ENCODE data around the gene MTMR2. TPM values are rescaled to one million over a fixed set of nuclear protein-coding genes. Genes with fewer than 3 reads are reported as not detected.

MTMR2 gene
- total RNA-seq, 1 experiment from 2014 or later, result 38.5 TPM

DNA sequence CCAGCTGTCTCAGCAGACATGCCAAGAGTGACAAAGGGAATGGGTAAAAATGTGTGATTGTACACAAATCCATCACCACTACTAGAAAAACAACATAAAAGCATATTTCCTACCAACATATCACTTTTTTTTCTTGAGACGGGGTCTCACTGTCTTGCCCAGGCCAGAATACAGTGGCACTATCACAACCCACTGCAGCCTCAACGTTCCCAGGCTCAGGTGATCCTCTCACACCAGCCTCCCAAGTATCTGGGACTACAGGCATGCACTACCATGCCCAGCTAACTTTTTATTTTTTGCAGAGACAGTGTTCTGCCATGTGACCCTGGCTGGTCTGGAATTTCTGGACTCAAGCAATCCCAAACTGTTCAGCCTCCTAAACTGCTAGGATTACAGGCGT, 5.2 kb downstream of the MTMR2 start:
- DNase-seq (ENCODE audit: extremely low read depth, low read depth), result no peak

DNA sequence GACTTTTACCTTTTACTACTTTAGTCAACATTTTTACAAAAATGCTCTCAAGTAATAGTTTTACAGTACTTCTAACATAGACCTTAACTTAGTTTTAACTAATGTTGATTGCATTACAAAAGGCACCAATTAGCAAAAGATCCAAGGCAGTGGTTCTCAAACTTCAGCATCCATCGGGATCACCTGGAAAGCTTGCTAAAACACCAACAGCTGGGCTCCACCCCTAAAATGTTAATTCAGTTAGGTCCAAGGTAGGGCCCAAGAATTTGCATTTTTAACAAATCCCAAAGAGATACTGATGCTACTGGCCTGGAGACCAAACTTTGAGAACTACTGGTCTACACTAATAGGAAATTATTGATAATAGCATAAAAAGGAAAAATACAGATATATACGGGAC, 5.9 kb downstream of the MTMR2 start:
- DNase-seq (ENCODE audit: extremely low read depth, low read depth), result no peak

DNA sequence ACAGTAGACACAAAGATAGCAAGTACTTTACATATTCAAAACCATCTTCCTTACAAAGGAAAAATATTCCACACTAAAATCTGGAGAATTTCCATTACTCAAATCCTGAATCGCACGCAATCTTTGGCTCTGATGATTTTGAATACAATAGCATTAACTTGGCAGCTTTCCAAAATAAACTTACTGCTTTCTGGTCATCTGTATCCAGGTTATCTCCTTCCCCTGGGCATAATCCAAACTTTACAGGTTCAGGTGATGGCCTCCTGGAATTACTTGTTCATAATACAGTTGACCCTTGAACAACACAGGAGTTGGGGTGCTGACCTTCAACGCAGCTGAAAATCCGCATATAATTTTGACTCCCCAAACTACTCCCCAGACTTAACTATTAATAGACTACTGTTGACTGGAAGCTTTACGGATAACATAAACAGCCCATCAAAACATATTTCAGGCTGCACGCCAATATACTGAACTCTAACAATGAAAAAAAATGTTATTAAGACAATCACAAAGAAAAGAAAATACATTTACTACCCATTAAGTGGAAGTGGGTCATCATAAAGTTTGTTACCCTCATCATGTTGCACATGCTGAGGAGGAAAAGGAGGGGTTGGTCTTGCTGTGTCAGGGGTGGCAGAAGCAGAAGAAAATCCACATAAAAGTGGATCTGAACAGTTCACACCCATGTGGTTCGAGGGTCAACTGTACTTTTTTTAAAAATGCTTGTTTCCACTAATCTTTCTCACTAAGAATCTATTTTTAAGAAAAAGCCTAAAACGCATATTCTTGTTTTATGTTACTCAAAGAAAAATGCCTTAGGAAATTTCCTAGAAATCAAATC, 6.5 kb downstream of the MTMR2 start:
- DNase-seq (ENCODE audit: extremely low read depth, low read depth), result no peak

DNA sequence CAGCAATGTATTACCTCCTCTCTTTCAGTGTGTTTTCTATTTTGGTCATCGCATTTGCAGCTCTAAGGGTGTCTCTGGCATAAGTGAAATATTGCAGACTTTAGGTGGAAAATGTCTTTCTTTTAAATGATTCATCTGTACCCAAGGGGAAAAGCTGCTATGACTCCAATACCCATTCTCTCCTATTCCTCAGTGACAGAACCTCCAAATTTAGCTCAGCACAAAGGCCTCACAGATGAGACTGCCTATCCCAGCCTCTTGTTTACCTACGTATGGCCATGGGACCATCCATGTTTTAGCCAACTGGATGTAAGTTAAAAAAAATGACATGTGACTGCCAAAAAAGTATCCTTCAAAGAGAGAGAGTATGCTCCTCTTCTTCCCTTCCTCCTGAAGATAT, 7.9 kb downstream of the MTMR2 start:
- DNase-seq (ENCODE audit: extremely low read depth, low read depth), result no peak

DNA sequence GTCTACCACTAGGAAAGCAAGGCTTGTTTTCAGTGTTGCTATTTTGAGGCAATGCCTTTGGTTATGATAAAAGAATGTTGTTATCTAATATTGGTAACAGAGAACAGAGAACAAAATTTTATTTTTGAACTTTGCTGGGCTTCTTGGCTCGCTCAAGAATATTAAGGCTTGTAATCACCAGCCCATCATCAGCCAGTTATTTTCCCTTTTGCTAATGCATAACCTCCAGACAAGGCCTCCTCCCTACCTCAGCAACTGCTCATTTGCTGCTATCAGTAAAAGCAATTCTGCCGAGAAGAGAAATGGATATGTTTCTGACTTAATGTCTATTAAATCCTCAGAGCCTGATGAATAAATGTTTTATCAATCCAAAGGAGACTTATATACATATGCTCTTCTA, 8.9 kb downstream of the MTMR2 start:
- no peak for DNase-seq (ENCODE audit: extremely low read depth, low read depth)

DNA sequence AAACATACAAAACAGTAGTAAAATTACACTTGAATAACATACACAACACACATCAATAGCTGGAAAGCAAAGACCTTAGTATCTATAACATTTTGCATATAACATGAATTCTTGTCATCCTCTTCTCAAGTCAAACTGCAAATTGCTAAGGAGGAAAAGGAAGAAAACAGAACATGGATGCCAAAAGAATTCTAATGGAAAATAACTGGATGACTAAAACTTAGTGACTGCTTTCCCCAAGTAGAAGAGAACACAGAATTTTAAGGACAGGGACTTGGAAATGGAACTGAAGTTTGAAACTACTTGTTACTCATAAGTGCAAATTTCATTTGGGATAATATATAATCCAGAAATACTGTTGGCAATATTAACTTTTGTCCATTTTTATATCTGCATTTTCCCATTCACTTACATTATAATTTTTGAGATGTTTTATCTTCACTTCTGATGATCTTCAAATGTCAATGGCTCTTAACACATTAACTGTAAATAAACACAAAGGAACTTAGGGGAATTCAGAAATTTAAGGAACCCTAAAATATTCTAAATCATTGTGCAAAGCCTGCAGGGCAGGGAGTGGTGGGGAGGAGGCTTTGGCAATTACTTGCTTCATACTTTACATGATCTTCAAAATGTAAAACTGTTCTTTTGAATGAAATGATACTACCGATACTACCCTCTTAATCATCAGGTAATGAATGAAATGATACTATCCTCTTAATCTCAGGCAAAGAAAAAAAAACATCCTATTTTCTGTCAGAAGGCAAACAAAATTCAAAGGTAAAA, 9.9 kb downstream of the MTMR2 start:
- DNase-seq (ENCODE audit: extremely low read depth, low read depth), result no peak

DNA sequence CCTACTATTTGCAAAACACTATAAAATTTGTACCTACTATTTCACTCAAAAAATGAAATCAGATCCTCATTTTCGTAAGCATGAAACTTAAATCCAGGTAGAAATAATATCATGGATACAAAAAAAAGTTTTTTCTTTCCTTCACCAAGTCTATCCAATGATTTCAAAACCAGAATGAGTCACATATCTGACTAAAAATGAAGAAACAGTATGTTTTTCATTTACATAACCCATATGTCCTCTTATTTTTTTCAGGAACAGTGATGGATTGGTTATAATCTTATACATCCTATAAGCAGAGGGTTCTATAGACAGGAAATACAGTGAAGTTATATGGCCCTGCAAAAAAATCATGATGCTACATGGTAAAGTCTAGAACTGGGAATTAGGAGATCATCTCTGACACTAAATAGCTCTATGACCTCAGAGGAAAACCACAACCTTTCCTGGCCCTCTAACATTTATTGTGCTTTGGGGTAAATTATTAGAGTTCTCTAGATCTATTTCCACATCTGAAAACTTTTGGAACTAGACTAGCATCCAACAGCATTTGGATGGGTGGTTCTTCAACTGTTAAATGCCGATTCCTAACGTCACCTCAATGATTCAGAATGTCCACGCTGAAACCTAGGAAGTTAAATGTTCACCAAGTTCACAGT, 10.9 kb downstream of the MTMR2 start:
- no peak for DNase-seq (ENCODE audit: extremely low read depth, low read depth)

DNA sequence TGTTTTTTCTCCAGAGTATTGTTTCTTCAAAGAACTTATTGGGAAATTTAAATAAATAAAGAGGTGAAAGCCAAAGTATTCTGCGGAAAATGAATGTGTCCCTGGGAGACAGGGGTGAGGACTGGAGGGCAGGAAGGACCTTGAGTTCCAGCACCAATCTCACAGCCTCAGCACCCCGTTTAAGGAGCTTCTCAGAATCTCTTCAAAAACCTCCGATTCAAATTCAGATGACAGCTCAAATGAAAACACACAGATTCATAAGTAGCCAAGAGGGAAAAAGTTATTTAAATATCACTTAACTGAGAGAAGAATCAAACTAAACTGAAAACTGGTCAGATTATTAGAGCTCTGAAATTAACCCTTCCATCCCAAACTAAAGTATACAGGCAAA, 12.5 kb downstream of the MTMR2 start:
- no peak for DNase-seq (ENCODE audit: extremely low read depth, low read depth)

DNA sequence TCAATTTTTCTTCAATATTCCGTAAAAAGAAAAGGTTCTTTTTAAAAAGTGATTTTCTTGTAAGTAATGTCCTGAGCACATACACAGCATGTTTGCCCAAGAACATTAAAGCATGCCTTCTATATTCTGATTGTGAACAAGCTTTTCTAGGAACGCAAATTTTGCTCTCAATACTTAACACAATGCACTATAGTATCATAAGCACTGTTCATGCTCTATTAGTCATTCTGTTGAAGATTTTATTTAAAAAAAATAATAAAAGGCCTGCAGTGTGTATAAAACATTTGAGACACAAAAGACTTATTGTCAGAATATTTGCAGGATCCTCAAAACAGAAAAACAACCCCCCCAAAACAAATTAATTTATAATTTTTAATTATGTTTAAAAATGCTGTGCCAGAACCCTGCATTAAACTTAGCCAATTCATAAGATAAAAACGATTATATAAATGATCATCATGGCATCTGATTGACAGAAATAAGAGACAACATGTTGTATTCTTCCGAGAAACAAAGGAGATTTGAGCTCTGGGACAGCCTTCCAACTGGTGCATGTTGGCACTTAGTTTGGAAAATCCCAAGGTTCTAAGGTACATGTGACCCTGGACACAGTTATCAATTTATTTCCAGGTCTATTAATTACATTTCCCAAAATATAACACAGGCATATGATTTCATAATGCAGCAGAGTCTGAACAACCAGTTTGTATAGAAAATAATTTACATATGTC, 13.1 kb downstream of the MTMR2 start:
- DNase-seq (ENCODE audit: extremely low read depth, low read depth), result no peak

DNA sequence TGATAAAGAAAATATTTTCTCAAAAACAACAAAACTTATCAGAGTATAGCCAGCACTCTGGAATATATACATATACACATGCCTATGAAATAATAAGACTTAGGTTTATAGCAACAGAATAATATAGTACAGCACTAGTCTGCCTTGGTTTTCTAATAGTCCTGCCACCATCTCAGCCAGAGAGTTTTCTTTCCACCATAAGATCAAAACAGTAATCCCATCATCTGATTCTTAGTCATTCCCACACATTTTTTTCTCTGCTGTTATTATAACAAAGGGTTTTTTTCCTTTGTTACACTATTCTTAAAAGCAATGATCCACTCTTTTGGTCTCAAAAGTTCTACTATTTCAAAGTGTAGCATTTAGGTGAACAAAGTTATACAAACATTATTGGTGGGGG, 15.1 kb downstream of the MTMR2 start:
- no peak for DNase-seq (ENCODE audit: extremely low read depth, low read depth)

DNA sequence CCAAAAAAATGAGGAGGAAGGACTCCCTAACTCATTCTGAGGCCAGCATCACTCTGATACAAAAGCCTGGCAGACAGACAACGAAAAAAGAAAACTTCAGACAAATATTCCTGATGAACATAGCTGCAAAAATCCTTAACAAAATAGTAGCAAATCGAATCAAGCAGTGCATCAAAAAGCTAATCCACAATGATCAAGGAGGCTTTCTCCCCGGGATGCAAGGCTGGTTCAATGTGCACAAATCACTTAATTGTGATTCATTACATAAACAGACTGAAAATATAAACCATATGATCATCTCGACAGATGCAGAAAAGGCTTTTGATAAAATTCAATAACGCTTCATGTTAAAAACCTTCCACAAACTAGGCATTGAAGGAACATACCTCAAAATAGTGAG, 16.4 kb downstream of the MTMR2 start:
- no peak for DNase-seq (ENCODE audit: extremely low read depth, low read depth)

DNA sequence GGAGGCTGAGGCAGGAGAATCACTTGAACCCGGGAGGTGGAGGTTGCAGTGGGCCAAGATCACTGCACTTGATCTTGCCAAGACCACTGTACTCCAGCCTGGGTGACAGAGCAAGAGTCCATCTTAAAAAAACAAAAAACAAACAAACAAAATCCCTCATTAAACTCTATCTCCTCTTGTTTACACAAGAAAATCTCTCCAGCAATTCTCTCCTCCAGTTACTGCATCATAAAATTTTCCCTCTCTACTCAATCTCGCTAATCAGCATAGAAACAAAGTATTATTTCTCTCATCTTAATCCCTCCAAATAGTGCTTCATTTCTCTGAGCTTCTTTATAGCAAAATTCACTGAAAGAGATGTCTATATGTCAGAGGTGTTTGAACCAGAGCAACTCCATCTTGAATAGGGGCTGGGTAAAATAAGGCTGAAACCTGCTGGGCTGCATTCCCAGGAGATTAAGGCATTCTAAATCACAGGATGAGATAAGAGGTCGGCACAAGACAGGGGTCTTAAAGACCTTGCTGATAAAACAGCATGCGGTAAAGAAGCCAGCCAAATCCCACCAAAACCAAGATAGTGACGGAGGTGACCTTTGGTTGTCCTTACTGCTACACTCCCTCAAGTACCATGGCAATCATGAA, 19.8 kb downstream of the MTMR2 start:
- DNase-seq (ENCODE audit: extremely low read depth, low read depth), result no peak

DNA sequence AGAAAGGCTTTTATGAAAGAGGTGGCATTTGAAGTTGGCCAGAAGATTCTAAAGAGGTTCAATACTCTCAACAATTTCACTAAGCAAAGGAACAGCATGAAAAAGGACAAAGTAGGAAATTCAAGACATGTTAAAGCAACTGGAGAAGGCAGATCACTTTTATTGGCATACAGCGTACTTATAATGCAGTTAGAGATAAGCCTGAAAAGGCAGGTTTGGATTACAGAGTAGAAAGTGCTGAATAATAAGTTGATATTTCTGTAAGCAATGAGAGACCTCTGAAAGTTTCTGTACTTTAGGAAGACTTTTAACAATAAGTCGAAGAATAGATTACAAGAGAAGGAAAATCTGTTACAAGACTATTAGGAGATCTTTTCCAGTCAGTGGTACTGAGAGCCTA, 25.1 kb downstream of the MTMR2 start:
- no peak for DNase-seq (ENCODE audit: extremely low read depth, low read depth)

DNA sequence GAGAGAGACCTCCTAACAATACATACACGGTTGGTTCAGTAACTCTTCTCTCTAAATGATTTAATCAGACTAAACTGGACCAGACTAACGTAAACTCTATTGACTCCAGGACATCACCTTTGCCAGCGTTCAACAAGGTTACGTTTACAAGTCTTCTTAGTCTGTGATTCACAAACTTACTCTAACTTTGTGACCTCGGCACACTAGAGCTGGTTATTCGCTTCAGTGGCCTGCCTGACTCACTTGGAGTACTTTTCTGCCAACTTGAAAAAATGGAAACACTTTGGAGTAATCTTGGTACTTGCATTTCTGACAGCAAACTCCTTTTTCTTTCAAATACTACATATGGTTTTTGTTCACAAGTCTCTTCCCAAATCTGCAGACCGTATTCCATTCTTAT, 26.2 kb downstream of the MTMR2 start:
- no peak for DNase-seq (ENCODE audit: extremely low read depth, low read depth)

DNA sequence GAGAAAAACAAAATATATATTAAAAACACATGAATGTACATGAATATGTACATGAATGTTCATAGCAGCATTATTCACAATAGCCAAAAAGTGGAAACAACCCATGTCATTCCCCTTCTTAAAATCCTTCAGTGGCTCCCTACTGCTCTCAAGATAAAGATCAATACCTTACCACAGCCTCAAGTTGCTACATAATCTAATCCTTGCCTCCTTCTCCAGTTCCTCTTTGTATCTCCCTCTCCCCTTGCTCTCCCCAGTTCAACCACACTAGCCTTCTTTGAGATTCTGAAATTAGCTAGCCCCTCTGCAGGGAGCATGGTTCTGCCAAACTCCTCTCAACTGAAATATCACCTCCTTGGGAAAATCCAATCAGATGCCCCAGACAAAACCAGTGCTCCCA, 28.1 kb downstream of the MTMR2 start:
- no peak for DNase-seq (ENCODE audit: extremely low read depth, low read depth)

DNA sequence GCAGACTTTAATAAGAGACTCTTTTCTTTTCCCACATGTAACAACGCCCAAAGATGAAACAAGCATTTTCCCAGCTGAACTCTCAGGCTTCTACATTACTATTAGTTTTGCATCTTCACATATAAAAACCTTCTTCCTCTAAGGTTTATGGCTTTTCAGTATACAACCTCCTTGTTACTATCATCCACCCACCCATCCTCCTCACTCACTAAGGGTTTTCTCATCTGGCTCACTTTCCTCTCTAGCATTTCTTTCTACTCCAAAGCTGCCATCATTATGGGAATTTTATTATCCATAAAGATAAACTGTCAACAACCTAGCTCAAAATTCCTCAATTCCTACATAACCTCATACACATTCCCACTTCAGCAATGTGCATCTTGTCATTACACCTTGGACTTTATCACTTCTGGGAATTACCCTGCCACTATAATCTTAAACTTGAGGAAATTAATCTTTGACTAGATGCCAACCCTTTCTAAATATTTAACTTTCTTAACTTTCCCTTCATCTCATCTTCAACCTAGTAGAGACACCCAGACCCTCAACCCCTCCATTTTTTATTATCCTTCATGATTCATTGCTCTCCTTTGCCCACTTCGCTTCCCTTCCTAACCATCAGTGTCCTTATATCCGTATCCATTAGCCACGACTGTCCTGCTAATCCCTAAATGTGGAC, 30.9 kb downstream of the MTMR2 start:
- DNase-seq (ENCODE audit: extremely low read depth, low read depth), result no peak

DNA sequence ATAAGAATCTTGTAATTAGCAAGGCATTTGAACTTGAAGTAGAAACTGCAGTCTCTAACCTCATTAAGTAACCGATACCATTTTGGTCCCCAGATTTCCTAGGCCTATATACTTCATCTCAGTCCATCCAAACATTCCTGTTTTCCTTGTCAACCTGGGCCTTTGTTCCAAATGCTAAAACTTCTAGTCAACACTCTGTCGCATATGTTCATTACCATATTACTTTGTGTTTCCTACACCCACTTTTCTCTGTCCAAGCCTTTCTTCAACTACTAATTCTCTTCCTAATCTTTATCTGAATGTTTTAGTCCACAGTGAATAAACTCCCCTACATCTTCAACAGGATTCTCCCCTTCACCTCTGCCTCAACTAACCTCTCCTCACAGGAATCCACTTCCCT, 31.4 kb downstream of the MTMR2 start:
- no peak for DNase-seq (ENCODE audit: extremely low read depth, low read depth)

DNA sequence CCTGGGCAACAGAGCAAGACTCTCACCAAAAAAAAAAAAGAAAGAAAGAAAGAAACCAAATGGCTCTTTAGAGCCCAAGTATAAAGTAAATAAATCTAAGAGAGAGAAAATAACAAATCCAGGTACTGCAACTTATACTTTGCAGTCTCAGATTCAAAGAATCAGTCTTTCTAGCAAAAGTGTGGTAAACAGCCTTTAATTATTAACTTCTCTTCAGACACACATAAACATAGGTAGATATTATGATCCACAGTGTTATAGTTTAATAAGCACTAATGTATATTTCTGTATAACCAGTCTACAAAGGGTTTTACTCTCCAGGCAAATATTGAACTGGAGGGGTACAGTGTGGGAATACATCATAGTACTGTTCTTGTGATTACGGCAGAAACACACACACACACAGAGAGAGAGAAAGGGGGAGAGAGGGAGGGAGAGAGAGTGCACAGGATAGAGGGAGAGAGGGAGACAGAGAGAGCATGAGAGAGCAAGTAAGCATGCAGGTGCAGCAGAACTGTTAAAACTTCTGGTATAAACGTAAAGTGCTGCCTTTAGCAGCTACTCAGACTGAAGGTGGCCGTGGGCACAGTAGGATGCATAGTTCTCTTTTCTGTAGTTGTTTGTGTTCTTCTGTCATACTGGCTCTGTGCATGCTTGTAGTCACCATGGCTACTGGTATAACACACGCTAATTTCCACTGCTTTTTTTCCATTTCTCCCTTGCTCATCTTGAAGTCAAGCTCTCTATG, 32.3 kb downstream of the MTMR2 start:
- DNase-seq (ENCODE audit: extremely low read depth, low read depth), result no peak

DNA sequence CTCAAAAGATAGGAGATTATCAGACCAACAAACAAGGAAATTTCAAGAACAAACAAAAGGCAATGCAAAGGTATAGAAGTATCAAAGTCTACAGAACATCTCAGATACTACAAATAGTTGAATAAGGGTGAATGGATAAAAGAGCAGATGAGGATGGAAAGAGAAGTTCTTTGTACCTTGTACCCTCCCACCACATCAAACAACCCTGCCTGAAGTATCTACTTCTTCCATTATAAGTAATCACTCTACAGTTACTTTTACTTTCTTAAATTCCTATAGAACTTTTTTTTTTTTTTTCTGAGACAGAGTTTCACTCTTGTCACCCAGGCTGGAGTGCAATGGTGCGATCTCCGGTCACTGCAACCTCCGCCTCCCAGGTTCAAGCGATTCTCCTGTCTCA, 35.1 kb downstream of the MTMR2 start:
- no peak for DNase-seq (ENCODE audit: extremely low read depth, low read depth)
